Muscle of arm (tissue), 12 donors: ENCODE measurements around the gene VSIG10L2. TPM values are rescaled to one million over a fixed set of nuclear protein-coding genes. Genes with fewer than 3 reads are reported as not detected.
"Not testable (repeated sequence)": the region's sequence is repeated elsewhere in the genome, so short reads cannot be mapped to it uniquely, and the experiment has no call there.

Experiments used
- DNase-seq: peaks from one replicate; pipeline ENCODE4 v3.0.0-alpha.2; 2013
- polyA plus RNA-seq, 12 donors: library from polyadenylated mRNA; unstranded; fragments of 120-200 nt; gene quantifications; one replicate each; pipeline ENCODE4 v1.2.1, GENCODE V29; 2013; ENCODE audit not compliant: insufficient read length in 12 of 12

The VSIG10L2 gene
- polyA plus RNA-seq, 12 donors, result 0.04 to 0.59 (median 0.05) TPM; not detected in 8

GRCh38 chr11:125959511-125959910 lies 13.7 kb downstream of the VSIG10L2 start:
- no peak for DNase-seq

DNA sequence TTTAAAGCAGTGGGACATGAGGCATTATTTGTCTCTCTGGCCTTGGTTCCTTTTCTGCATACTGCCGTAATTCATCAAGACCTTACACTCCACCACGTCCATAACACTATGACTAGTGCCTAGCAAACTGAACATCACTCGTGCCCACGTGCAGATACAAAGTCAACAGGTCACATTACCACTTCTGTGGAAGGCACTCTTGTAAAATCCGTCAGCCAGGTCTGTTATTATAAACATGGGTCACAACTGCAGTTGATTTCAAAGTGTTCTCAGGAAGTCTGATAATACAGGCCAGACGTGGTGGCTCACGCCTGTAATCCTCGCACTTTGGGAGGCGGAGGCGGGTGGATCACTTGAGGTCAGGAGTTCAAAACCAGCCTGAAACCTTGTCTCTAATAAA lies 14.1 kb downstream of the VSIG10L2 start:
- DNase-seq, result no peak

GRCh38 chr11:125960771-125961170 lies 14.9 kb downstream of the VSIG10L2 start:
- no peak for DNase-seq

- DNase-seq, result no peak
Measured at GRCh38 chr11:125967515-125967914, 21.7 kb downstream of the VSIG10L2 start.

DNA sequence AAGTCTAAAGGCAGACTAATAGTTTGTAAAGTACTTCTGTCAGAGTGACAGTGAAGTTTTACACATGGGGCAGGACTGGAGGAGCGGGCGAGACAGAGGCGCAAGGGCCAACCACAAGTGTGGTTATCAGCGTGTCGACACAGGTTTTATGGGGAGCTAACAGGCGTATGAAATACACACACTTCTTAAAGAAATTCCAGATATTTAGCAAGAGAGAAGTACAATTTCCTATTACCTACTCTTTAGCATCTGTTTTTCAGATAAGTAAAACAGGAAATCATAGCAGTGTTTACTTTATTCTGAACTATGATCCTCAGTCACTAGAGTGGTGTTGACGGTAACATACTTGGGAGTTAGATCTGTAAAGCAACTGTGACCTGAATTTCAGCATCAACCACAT lies 22.5 kb downstream of the VSIG10L2 start:
- DNase-seq, result no peak

DNA sequence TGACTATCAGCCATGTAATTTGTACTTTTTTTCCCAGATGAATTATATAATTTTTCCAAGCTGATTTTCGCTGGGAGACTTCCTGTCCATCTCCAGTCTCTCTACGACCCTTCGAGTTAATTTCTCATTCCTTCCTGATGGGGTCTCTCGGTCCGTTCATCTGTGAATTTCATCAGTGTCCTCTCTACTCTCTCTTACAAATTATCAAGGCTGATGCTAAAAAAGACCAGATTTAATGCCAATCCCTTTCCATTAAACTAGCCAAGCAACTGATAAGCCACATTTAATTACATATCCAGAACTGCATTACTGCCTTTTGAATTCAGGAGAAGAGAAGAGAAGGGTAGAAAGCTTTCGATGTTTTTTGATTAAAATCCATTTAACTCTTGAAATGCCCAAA lies 25.8 kb downstream of the VSIG10L2 start:
- DNase-seq, result peak; percentile 43

GRCh38 chr11:125974284-125974683 lies 28.4 kb downstream of the VSIG10L2 start:
- DNase-seq, result no peak

DNA sequence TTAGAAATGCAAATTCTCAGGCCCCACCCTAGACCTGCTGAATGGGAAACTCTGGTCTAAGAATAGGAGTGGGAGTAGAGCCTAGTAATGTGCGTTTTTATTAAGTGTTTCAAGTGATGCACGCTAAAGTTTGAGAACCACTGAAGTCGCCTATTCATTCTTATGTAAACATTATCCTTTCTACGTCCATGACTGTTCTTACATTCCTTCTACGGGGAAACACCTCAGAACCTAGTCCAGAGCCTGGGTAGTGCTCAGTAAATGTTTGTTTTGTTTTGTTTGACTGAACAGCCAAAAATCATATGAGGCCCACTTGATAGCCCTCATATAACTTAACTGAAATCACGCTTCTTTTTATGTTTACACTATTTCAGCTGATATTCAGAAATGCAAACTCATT lies 29.8 kb downstream of the VSIG10L2 start:
- no peak for DNase-seq

DNA sequence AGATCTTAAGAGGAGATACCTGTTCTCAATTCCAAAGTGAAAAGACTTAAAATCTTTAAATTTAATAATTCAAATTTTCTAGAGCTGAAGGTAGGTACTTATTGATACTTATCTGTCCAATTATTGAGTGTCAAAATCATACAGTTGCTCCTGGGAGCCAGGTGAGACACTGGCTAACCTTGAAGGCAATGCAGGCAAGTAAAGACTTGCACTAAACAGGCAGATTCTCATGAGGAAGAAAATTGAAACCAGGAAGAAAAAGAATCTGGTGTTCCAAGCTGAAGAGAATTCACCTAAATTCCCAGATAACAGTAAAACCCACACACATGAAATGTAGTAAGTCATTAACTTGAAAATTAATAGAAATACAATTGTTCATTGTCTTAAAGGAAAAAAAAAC lies 30.3 kb downstream of the VSIG10L2 start:
- DNase-seq, result no peak

DNA sequence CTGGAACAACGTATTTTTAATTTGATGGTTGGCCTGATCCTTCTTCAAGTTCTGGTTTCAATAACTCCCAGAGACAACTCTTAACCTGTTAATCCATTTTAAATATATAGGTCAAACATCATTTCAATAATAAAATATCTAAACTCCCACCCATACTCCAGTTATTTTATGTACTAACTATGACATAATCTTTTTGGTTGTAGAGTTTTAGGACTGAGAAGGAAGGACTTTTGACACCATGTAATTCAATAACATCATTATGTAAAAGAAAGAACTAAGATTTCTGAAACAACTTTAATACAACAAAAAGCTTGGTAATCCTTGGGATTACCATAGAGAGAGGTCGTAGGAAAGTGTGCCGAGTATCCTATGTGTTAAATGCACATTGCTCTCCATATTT lies 31.5 kb downstream of the VSIG10L2 start:
- no peak for DNase-seq

GRCh38 chr11:125978181-125978716 lies 32.4 kb downstream of the VSIG10L2 start:
- DNase-seq, result no peak

GRCh38 chr11:125978778-125979407 lies 33.0 kb downstream of the VSIG10L2 start:
- DNase-seq, result peak; percentile 25

- no peak for DNase-seq
Measured at GRCh38 chr11:125979511-125979910, 33.7 kb downstream of the VSIG10L2 start.

DNA sequence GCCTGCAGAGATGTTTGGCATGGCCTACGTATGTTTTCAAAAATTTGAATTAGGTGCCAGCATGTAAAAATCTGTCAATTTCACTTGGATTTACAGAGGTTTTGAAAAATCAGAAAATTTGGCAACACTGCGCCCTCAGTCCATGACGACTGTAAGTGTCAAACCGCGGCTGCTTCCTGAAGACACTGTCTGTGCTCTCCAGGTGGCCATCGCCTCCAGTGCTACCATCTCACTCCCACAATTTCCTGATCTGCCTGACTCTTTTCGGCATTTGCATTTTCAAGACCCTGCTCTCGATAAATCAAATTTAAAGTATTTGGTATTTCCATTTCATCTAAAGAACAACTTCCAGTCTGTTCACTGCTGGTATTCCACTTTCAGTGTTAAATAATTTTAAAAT lies 34.6 kb downstream of the VSIG10L2 start:
- DNase-seq, result no peak

DNA sequence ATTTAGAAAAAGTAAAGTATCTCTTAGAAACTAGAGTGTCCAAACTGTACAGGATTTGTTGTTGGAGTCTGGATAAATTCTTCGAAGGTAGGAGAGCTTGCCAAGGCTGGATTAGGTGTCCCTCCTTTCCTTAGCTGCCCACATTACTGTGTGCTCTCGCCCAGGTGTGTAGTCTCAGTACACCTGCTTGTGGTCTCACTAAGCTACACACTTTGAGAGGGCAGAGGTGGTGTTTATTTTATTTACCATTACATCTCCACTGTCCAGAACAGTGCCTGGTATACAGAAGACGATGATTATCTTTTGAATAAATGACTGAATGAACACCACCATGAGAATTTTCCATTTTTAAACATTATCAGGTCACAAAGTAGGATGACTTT lies 36.5 kb downstream of the VSIG10L2 start:
- no peak for DNase-seq

GRCh38 chr11:125985956-125986355 lies 40.1 kb downstream of the VSIG10L2 start:
- not testable (repeated sequence) for DNase-seq

- no peak for DNase-seq
Measured at GRCh38 chr11:125987066-125987641, 41.3 kb downstream of the VSIG10L2 start.

DNA sequence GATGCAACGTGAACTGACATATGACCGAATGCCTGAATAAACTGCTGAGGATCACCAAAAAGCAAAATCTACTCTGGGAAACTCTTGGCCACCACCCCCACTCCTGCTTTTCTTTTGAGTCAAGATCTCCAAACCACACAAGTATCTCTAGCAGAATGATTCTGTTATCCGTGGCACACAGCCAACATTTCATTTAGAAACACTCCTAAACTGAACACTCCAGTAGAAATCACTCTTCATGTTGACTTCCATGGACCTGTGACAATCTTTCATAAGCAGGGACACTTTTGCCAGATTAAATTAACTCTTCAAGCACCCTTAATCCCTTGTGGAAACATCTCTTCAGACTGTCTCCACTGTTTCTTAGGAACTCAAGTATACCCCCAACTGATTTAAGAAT lies 44.4 kb downstream of the VSIG10L2 start:
- DNase-seq, result peak; percentile 26

DNA sequence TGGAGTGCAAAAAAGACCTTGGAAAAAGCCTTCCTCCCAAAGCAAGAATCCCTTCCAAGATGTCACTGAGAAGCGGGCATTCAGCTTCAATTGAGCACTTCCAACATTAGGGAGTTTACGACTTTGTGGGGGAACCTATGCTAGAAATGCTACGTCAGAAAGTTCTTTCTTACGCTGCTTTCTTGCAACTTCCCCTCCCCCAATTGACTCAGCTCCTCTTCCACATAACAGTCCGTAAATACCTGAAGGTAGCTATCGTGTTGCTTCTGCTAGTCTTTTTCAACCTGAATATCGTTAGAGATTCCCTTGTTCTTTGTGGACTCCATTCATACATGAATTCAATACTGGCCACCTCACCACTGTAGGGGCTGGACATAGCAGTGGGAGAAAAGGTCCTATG lies 47.0 kb downstream of the VSIG10L2 start:
- no peak for DNase-seq

GRCh38 chr11:125994509-125994908 lies 48.7 kb downstream of the VSIG10L2 start:
- DNase-seq, result no peak

DNA sequence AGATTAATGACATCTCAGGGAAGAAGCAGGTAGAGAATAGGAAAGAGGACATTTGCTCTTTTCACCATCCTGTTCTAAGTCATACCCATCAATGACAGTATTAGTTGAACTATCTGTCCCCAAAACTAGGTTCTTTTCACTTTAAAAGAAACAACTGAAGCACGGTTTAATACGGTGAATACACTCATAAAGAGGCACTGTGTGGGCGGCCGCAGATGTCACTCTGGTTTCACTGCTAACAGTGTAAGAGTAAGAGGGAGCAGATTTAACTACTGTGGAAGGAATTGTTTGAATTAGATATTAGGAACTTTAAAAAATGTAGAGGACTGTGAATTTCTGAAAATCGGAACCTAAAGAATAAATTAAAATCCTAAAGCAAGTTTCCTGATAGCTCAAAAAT lies 49.5 kb downstream of the VSIG10L2 start:
- no peak for DNase-seq

GRCh38 chr11:125998267-125998666 lies 52.4 kb downstream of the VSIG10L2 start:
- DNase-seq, result no peak

- no peak for DNase-seq
Measured at GRCh38 chr11:125999234-125999880, 53.5 kb downstream of the VSIG10L2 start.
